OCI-LY1 (cell line): ENCODE data around the gene PEAK1.

ENCODE experiments used
- H2AFZ ChIP-seq: fragments of 200-600 bp; sonication (generic), shearing (Covaris generic); 2 replicates; pipeline ENCODE4 v1.6.0; 2014; ENCODE audit warnings: antibody characterized with exemption, mild to moderate bottlenecking, low read length
- H3F3A ChIP-seq: fragments of 200-600 bp; sonication (generic), shearing (Covaris generic); 2 replicates; pipeline ENCODE4 v1.6.0; 2014; ENCODE audit warnings: mild to moderate bottlenecking, antibody characterized with exemption, low read length, moderate library complexity; ENCODE audit not compliant: insufficient read depth
- H3K27ac ChIP-seq: fragments of 200-600 bp; sonication (generic); 2 replicates; pipeline ENCODE4 v1.5.1; 2014; ENCODE audit warnings: low read length, mixed run types, mild to moderate bottlenecking, low read depth; ENCODE audit not compliant: poor library complexity, severe bottlenecking
- H3K27me3 ChIP-seq: fragments of 200-600 bp; sonication (generic); 2 replicates; pipeline ENCODE4 v1.6.0; 2014; ENCODE audit warnings: antibody characterized with exemption, mild to moderate bottlenecking, low read length, moderate library complexity; ENCODE audit not compliant: insufficient read depth
- H3K36me3 ChIP-seq: fragments of 200-600 bp; sonication (generic); 2 replicates; pipeline ENCODE4 v1.6.1; 2014; ENCODE audit warnings: mild to moderate bottlenecking, antibody characterized with exemption, low read length, moderate library complexity, mixed read lengths; ENCODE audit not compliant: insufficient read depth
- H3K4me1 ChIP-seq: fragments of 200-600 bp; sonication (generic); 2 replicates; pipeline ENCODE4 v1.5.1; 2014; ENCODE audit warnings: mild to moderate bottlenecking, low read length, moderate library complexity; ENCODE audit not compliant: insufficient read depth, severe bottlenecking
- H3K4me2 ChIP-seq: fragments of 200-600 bp; sonication (generic), shearing (Covaris generic); 2 replicates; pipeline ENCODE4 v1.6.1; 2014; ENCODE audit warnings: low read length
- H3K4me3 ChIP-seq: fragments of 200-600 bp; sonication (generic); 2 replicates; pipeline ENCODE4 v1.5.1; 2014; ENCODE audit warnings: low read length, low read depth, mild to moderate bottlenecking, mixed read lengths; ENCODE audit not compliant: poor library complexity, severe bottlenecking
- H3K79me2 ChIP-seq: fragments of 200-600 bp; shearing (Covaris generic); 2 replicates; pipeline ENCODE4 v1.6.1; 2016; ENCODE audit warnings: mixed run types, low read length, mixed read lengths; ENCODE audit not compliant: insufficient read depth
- H3K9ac ChIP-seq: fragments of 200-600 bp; sonication (generic), shearing (Covaris generic); 2 replicates; pipeline ENCODE4 v1.6.1; 2014; ENCODE audit warnings: mild to moderate bottlenecking, low read length, mixed read lengths
- H3K9me2 ChIP-seq: fragments of 200-600 bp; sonication (generic), shearing (Covaris generic); 2 replicates; pipeline ENCODE4 v1.6.1; 2014; ENCODE audit warnings: low read depth, mild to moderate bottlenecking, low read length, mixed read lengths
- H3K9me3 ChIP-seq: fragments of 200-600 bp; shearing (Covaris generic); 2 replicates; pipeline ENCODE4 v1.6.1; 2014; ENCODE audit warnings: low read length, mixed read lengths
- H4K20me1 ChIP-seq: fragments of 200-600 bp; sonication (generic), shearing (Covaris generic); 2 replicates; pipeline ENCODE4 v1.6.0; 2016; ENCODE audit warnings: mild to moderate bottlenecking, low read length; ENCODE audit not compliant: insufficient read depth
- CTCF ChIP-seq: fragments of 200-600 bp; sonication (generic), shearing (Covaris generic); IDR thresholded peaks from 2 replicates; pipeline ENCODE4 v1.5.1; 2017; ENCODE audit warnings: mild to moderate bottlenecking, antibody characterized with exemption, low read length, moderate library complexity, mixed read lengths
- EZH2 ChIP-seq: fragments of 200-600 bp; sonication (generic), shearing (Covaris generic); IDR thresholded peaks from 2 replicates; pipeline ENCODE4 v1.8.0; 2017; ENCODE audit warnings: borderline replicate concordance, mixed run types, mild to moderate bottlenecking, antibody characterized with exemption, low read length, moderate library complexity, mixed read lengths

The PEAK1 gene

GRCh38 chr15:77219841-77220240 is 200.1 kb downstream of the PEAK1 start:
- no peaks in the 10 kb centered on the region for H3K9me2 ChIP-seq
- peaks cover 6% of the 10 kb centered on the region for H3K4me1 ChIP-seq
- H3K36me3 ChIP-seq = no peaks in the 10 kb centered on the region

GRCh38 chr15:77209221-77209620 is 210.7 kb downstream of the PEAK1 start:
- no peaks in the 10 kb centered on the region for H3K36me3 ChIP-seq
- H4K20me1 ChIP-seq = no peaks in the 10 kb centered on the region
- no peak overlapping the region for H3K9ac ChIP-seq
- H3K27ac ChIP-seq = no peak overlapping the region
- no peak overlapping the region for H3K4me2 ChIP-seq
- TF ChIP-seq EZH2 = no peak
- no peak for TF ChIP-seq CTCF
- no peaks in the 10 kb centered on the region for H3K79me2 ChIP-seq
- H3K27me3 ChIP-seq = no peaks in the 10 kb centered on the region
- no peaks in the 10 kb centered on the region for H3K9me3 ChIP-seq
- H3K4me3 ChIP-seq = no peak overlapping the region
- no peaks in the 10 kb centered on the region for H3F3A ChIP-seq
- no peaks in the 10 kb centered on the region for H3K4me1 ChIP-seq
- H3K9me2 ChIP-seq = no peaks in the 10 kb centered on the region
- no peak overlapping the region for H2AFZ ChIP-seq

More at GRCh38 chr15:77219841-77220240, 200.1 kb downstream of the PEAK1 start:
- Histone ChIP-seq H3K9ac (no peak overlapping the region), H3K9me3 (no peaks in the 10 kb centered on the region), H3K4me3 (no peak overlapping the region), H3K27me3 (no peaks in the 10 kb centered on the region), H2AFZ (no peak overlapping the region), H3K27ac (no peak overlapping the region), H3K4me2 (no peak overlapping the region), H3F3A (no peaks in the 10 kb centered on the region), H4K20me1 (no peaks in the 10 kb centered on the region), H3K79me2 (no peaks in the 10 kb centered on the region)
- TF ChIP-seq CTCF = no peak
- no peak for TF ChIP-seq EZH2

- no peak for TF ChIP-seq EZH2
- no peak for TF ChIP-seq CTCF
- H3K9me3 ChIP-seq = no peaks in the 10 kb centered on the region
- no peak overlapping the region for H3K27ac ChIP-seq
- no peak overlapping the region for H3K9ac ChIP-seq
- no peaks in the 10 kb centered on the region for H3K4me1 ChIP-seq
- H3K36me3 ChIP-seq = no peaks in the 10 kb centered on the region
- no peaks in the 10 kb centered on the region for H4K20me1 ChIP-seq
- H3K79me2 ChIP-seq = no peaks in the 10 kb centered on the region
- H3K4me2 ChIP-seq = no peak overlapping the region
- no peak overlapping the region for H3K4me3 ChIP-seq
- H3K9me2 ChIP-seq = no peaks in the 10 kb centered on the region
- no peaks in the 10 kb centered on the region for H3K27me3 ChIP-seq
- H2AFZ ChIP-seq = no peak overlapping the region
- H3F3A ChIP-seq = no peaks in the 10 kb centered on the region
Measured at GRCh38 chr15:77208241-77208640, 211.7 kb downstream of the PEAK1 start.
